ENCODE measurements around the gene CNDP1.

Gene CNDP1, protein sequence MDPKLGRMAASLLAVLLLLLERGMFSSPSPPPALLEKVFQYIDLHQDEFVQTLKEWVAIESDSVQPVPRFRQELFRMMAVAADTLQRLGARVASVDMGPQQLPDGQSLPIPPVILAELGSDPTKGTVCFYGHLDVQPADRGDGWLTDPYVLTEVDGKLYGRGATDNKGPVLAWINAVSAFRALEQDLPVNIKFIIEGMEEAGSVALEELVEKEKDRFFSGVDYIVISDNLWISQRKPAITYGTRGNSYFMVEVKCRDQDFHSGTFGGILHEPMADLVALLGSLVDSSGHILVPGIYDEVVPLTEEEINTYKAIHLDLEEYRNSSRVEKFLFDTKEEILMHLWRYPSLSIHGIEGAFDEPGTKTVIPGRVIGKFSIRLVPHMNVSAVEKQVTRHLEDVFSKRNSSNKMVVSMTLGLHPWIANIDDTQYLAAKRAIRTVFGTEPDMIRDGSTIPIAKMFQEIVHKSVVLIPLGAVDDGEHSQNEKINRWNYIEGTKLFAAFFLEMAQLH

DNA sequence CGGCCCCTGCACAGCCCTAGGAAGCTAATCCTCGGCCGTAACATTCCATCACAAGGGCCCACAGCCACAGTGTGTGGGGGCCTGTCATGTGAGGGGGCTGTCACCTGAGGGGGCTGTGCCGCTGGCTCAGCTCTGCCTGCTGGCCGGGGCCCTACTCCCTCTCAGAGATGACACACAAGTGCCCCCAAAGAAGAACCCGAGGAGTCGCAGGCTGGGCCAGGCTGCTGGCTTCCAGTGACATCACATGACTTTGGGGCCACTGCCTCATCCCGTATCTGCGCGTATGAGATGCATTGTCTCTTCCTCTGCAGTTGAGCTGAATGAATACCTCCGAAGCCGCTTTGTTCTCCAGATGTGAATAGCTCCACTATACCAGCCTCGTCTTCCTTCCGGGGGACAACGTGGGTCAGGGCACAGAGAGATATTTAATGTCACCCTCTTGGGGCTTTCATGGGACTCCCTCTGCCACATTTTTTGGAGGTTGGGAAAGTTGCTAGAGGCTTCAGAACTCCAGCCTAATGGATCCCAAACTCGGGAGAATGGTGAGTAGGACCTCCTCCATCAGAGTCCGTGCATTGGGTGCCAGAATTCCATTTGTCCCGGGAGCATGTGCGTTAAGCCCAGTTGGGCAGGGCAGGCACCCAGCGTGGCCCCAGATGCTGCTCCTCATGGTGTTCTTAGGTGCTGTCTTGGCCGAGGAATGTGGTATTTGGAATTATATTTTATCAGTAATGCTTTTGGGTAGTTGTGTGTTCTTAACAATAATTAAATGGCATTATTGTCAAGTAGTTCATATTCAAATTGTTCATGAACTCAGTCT is at the start of gene CNDP1:
CNDP1 (plus strand) TSS at position 351 of the 820 bp plus-strand sequence; CDS start at position 519, 168 bp downstream.
- Mint-ChIP-seq H3K27me3 (peaks cover 27% of the 10 kb centered on the region), H3K9me3 (no peaks in the 10 kb centered on the region), H3K36me3 (no peaks in the 10 kb centered on the region), H3K4me1 (no peaks in the 10 kb centered on the region), H3K27ac (no peak within 1 kb of the TSS), H3K4me3 (no peak within 1 kb of the TSS)
- no peak for DNase-seq
- CTCF ChIA-PET = interaction anchor here (0.6 kb wide), 1 partner anchor 193 kb away, joined by 3 read pairs; no protein-coding TSS in a partner anchor

DNA sequence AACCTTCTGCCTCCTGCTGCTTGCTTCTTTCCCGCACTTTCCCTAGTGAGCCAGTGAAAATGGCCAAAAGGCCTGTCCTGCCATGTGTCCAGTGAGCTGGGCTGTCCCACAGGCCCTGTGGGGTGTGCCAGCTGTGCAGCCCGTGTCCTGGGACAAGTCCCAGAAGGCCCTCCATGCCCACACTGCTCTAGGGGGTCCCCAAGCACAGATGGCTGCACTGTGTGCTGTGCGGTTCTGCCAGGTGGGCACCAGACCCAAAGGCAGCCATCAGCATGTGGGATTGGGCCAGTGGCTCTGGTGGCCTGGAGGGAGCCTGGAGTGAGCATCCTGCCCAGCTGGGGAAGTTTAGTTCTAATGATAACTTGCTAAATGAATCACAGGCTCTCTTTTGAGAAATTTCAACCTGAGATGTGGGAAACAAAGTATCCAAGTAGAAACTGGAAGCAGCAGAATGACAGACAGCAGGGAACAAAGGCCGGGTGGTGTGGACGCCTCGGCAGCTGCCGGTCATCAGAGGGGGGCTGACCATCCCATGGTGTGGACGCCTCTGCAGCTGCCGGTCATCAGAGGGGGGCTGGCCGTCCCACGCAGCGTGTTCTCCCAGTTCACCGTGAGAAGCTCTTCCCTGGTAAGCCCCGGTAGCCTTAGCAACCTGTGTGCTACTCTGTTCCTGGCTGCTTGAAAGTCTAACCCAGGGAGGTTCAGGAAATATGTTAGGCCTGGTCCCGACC is 48.0 kb upstream of the CNDP1 start:
- no peak overlapping the region for H3K27ac Mint-ChIP-seq

DNA sequence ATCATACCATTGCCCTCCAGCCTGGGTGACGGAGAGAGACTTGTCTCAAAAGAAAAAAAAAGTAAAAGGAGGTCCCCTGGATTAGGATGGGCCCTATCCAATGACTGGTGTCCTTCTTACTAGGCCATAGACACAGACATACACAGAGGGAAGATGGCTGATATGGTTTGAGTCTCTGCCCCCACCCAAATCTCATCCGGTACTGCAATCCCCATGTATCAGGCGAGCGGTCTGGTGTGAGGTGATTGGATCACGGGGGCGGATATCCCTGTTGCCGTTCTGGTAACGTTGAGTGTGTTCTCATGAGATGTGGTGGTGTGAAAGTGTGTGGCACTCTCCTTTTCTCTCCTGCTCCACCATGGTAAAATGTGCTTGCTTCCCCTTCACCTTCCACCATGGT is 45.9 kb upstream of the CNDP1 start:
- H3K27me3 Mint-ChIP-seq = peaks cover 34% of the 10 kb centered on the region
- H3K4me3 Mint-ChIP-seq = no peak overlapping the region

More for the DNA sequence above, 48.0 kb upstream of the CNDP1 start:
- H3K27me3 Mint-ChIP-seq = peaks cover 30% of the 10 kb centered on the region
- H3K4me1 Mint-ChIP-seq = peaks cover 17% of the 10 kb centered on the region
- no peak for DNase-seq
- H3K4me3 Mint-ChIP-seq = no peak overlapping the region
- no peaks in the 10 kb centered on the region for H3K36me3 Mint-ChIP-seq
- CTCF ChIA-PET = interaction anchor here (1.7 kb wide), 1 partner anchor 132 kb away, joined by 8 read pairs; no protein-coding TSS in a partner anchor
- H3K9me3 Mint-ChIP-seq = no peaks in the 10 kb centered on the region

DNA sequence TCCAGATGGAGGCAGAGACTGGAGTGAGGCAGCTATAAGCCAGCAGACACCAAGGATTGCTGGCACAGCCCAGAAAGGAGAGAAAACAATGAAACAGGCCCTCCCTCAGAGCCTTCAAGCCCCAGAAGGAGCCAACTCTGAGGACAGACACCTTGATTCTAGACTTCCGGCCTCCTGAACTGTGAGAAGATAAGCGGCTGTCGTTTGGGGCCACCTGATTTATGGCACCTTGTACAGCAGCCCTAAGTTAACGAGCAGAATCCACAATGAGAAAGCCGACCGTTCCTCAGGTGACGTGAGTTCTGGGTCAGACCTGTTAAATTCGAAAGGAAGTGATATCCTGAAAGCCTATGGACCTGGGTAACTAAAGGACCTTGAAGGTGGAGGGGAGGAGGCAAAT is 45.4 kb upstream of the CNDP1 start:
- Mint-ChIP-seq H3K4me3 (no peak overlapping the region), H3K36me3 (no peaks in the 10 kb centered on the region)
- CTCF ChIA-PET = no interaction called here

More for the DNA sequence above, 45.9 kb upstream of the CNDP1 start:
- H3K4me1 Mint-ChIP-seq = peaks cover 17% of the 10 kb centered on the region
- CTCF ChIA-PET = no interaction called here
- H3K27ac Mint-ChIP-seq = no peak overlapping the region
- peak; percentile 1 for DNase-seq
- H3K36me3 Mint-ChIP-seq = no peaks in the 10 kb centered on the region
- no peaks in the 10 kb centered on the region for H3K9me3 Mint-ChIP-seq

DNA sequence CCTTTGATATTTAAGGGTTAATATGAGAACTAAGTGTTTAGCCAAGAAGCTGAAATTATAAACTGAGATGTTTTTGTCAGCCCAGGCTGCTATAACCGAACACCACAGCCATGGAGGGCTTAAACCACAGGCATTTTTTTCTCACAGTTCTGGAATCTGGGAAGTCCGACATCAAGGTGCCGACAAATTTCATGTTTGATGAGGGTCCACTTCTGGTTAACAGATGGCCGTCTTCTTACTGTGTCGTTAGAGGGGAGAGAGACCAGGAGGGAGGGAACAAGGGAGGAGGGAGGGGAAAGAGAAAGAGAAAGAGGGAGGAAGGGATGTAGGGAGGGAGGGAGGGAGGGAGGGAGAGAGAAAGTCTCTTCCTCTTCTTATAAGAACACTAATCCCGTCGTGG is 44.6 kb upstream of the CNDP1 start:
- CTCF ChIA-PET = no interaction called here
- Mint-ChIP-seq H3K4me1 (peaks cover 19% of the 10 kb centered on the region), H3K4me3 (no peak overlapping the region), H3K27ac (no peak overlapping the region), H3K36me3 (no peaks in the 10 kb centered on the region), H3K27me3 (peaks cover 37% of the 10 kb centered on the region), H3K9me3 (no peaks in the 10 kb centered on the region)
- peak; percentile 1 for DNase-seq

More for the DNA sequence above, 45.4 kb upstream of the CNDP1 start:
- no peaks in the 10 kb centered on the region for H3K9me3 Mint-ChIP-seq
- DNase-seq = peak; percentile 5
- H3K27me3 Mint-ChIP-seq = peaks cover 39% of the 10 kb centered on the region
- H3K4me1 Mint-ChIP-seq = peaks cover 20% of the 10 kb centered on the region
- H3K27ac Mint-ChIP-seq = no peak overlapping the region

DNA sequence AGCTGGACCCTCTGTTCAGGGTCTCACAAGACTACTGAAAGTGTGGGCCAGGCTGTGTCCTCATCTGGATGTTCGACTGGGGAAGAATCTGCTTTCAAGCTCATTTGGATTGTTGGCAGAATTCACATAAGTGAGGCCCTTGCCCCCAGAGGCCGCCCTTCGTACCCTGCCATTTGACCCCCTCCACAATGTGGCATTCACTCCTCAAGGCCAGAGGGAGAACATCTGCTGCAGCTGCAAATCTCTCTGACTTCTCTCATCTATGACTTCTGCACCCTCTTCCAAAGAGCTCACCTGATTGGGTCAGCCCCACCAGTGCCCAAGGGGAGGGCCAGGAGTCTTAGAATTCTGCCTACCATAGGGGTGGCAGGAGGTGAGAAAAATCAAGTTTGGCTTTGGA is 42.0 kb upstream of the CNDP1 start:
- DNase-seq = peak; percentile 11
- peaks cover 6% of the 10 kb centered on the region for H3K36me3 Mint-ChIP-seq
- peaks cover 36% of the 10 kb centered on the region for H3K27me3 Mint-ChIP-seq
- no peaks in the 10 kb centered on the region for H3K9me3 Mint-ChIP-seq
- CTCF ChIA-PET = interaction anchor here (0.6 to 6.6 kb wide), 8 partner anchors 15 to 295 kb away, joined by 3 to 173 read pairs (median 4); no protein-coding TSS in a partner anchor
- H3K27ac Mint-ChIP-seq = no peak overlapping the region
- H3K4me1 Mint-ChIP-seq = peaks cover 19% of the 10 kb centered on the region
- no peak overlapping the region for H3K4me3 Mint-ChIP-seq

DNA sequence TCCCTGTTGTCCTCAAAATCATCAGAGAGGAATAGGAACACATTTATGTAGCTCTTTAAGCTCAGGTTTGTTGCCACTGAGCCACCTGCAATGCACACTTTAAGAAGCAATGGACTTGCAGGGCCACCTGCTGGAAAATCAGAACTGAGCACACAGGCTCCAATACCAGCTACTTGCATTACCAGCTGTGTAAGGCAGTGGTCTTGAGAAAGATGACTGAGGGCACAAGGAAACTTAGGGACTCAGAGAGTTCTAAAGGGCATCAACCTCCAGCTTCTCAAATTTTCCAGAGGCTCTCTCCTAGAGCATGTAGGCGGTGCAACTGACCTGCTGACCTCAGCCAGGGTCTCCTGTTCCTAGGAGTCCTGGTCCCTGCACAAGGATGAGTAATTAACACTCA is 40.6 kb upstream of the CNDP1 start:
- H3K27me3 Mint-ChIP-seq = peaks cover 29% of the 10 kb centered on the region
- no peaks in the 10 kb centered on the region for H3K9me3 Mint-ChIP-seq
- CTCF ChIA-PET = interaction anchor here (0.6 to 6.6 kb wide), 23 partner anchors 9 to 411 kb away, joined by 3 to 173 read pairs (median 5); partner anchors contain the start of gene DIPK1C
- peak; percentile 82 for DNase-seq
- peaks cover 33% of the 10 kb centered on the region for H3K4me1 Mint-ChIP-seq
- no peak overlapping the region for H3K4me3 Mint-ChIP-seq
- H3K36me3 Mint-ChIP-seq = peaks cover 11% of the 10 kb centered on the region
- H3K27ac Mint-ChIP-seq = no peak overlapping the region

DNA sequence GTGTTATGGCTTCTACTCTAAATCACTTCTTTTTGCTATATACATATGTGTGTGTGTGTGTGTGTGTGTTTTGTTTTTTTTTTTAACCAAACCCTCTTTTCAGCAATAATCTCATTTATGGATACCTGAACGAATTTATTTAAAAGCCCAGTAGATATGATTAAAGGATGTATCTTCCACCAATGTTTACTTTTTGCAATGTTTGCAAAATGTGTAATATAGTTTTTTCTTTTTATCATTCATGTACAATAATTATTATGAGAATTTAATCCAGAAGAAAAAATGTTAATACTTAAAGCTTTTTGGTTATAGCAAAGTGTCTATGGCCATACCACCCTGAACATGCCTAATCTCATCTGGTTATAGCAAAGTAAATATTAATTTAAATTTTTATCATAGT is 39.8 kb upstream of the CNDP1 start:
- no peak for DNase-seq
- Mint-ChIP-seq H3K4me1 (peaks cover 41% of the 10 kb centered on the region), H3K4me3 (peak overlapping the region; percentile 32), H3K36me3 (peaks cover 11% of the 10 kb centered on the region), H3K9me3 (no peaks in the 10 kb centered on the region), H3K27me3 (peaks cover 23% of the 10 kb centered on the region), H3K27ac (no peak overlapping the region)
- CTCF ChIA-PET = interaction anchor here (1.5 to 6.6 kb wide), 4 partner anchors 21 to 152 kb away, joined by 4 to 173 read pairs (median 30); no protein-coding TSS in a partner anchor

DNA sequence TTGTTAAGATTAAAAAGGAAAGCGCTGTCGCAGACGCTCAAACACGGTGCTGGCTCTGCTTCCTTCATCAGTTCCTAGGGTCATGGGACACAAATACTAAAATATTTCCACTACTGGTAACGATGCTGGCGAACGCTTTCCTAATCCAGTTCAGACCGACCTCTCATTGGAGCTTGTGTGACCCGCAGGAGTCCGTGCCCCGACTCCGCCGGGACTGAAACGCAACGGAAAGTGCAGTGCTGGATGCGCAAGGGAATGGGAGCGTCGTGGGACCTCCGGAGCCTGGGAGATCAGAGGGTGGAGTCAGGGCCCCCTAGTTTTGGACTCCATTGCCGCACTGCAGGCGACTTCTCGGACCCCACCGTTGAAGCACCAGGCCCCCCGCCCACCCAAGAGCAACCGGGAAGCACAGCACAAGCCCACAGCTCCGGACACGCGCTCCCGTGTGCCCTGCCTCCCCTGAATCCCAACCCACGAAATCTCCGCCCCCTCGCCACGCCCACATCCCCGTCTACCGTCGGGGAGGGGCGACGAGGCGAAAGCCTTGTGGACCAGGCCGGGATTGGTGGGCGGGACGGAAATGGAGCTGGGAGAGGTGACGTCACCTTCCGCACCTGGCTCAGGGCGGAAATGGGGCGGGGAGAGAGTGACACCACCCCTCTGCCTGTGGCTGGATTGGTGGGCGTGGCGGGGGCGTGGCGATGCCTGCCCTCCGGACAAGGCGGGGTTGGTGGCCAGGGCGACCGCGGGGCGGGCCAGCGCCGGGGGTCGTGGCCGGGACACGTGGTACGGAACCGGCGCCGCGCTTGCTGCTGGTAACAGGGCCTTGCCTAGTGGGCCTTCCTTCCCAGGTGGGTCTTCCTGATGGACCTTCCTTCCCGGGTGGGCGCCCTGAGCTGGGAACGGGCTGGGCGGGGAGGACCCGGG is 38.5 kb upstream of the CNDP1 start, which contains the start of gene CNDP2:
CNDP2 (plus strand) TSS at position 783 of the 927 bp plus-strand sequence. CDS start 3,611 bp downstream, outside the sequence.
- H3K36me3 Mint-ChIP-seq = peaks cover 18% of the 10 kb centered on the region
- H3K4me1 Mint-ChIP-seq = peaks cover 53% of the 10 kb centered on the region
- peaks cover 23% of the 10 kb centered on the region for H3K27me3 Mint-ChIP-seq
- no peaks in the 10 kb centered on the region for H3K9me3 Mint-ChIP-seq
- DNase-seq = peak; percentile 100
- CTCF ChIA-PET = interaction anchor here (0.9 to 6.6 kb wide), 6 partner anchors 56 to 432 kb away, joined by 3 to 173 read pairs (median 4); no protein-coding TSS in a partner anchor
- peak within 1 kb of the TSS; percentile 95 for H3K27ac Mint-ChIP-seq
- H3K4me3 Mint-ChIP-seq = peak within 1 kb of the TSS; percentile 82

DNA sequence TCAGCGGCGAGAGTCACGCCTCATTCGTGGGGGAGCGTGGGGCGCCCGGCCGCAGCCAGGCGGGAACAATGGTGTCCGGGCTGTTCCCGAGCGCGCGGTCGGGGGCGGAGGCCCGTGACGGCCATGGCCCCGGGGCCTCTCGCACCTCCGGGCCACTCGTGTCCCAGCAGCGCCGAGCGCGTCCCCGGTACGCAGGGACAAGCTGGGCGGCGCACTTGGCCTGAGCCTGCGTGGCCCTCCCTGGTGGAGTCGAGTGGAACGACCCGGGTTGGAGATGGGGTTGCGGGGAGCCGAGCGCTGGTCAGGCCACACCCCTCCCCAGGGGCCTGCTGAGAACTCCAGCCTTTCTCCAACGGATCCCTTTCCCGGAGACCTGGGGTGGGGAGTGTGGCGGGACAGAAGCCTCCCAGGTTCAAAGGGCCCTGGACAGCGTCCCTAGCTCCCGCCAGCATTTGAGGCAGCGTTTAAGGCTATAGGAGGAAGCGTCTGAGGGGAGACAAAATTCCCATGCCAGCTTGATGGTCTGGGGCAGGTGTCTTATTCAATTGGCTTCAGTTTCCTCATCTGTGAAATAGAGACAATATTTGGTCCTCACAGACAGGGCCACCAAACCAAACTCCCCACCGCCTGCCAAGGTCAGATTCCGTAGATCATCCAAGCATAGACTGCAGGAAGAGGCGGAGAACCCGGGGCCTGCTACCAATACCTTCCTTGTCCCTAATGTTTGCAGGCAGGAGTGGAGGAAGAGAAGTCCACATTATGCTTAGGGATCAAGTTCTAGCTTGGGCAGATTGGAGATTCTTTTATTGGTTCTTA is 37.6 kb upstream of the CNDP1 start:
- Mint-ChIP-seq H3K9me3 (no peaks in the 10 kb centered on the region), H3K27me3 (peaks cover 22% of the 10 kb centered on the region), H3K27ac (peak overlapping the region; percentile 95), H3K4me3 (peak overlapping the region; percentile 82), H3K36me3 (peaks cover 26% of the 10 kb centered on the region), H3K4me1 (peaks cover 61% of the 10 kb centered on the region)
- DNase-seq = peak; percentile 60
- CTCF ChIA-PET = interaction anchor here (0.9 to 6.6 kb wide), 6 partner anchors 55 to 433 kb away, joined by 3 to 173 read pairs (median 4); no protein-coding TSS in a partner anchor

DNA sequence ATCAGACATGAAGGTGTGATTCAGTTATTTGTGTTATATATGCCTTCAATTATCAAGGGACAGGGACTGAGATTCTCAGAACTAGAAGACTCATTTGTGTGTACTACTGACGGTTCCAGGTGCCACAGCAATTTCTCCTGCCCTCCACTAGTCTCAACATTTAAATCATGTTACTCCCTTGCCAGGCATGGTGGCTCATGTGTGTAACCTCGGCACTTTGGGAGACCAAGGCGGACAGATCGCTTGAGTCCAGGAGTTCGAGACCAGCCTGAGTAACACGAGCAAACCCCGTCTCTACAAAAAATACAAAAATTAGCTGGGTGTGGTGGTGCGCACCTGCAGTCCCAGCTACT is 37.0 kb upstream of the CNDP1 start:
- DNase-seq = peak; percentile 24
- Mint-ChIP-seq H3K27ac (peak overlapping the region; percentile 95), H3K4me3 (peak overlapping the region; percentile 82), H3K9me3 (no peaks in the 10 kb centered on the region), H3K4me1 (peaks cover 65% of the 10 kb centered on the region), H3K36me3 (peaks cover 30% of the 10 kb centered on the region), H3K27me3 (peaks cover 17% of the 10 kb centered on the region)
- CTCF ChIA-PET = interaction anchor here (6.6 kb wide), 1 partner anchor 142 kb away, joined by 173 read pairs; no protein-coding TSS in a partner anchor

DNA sequence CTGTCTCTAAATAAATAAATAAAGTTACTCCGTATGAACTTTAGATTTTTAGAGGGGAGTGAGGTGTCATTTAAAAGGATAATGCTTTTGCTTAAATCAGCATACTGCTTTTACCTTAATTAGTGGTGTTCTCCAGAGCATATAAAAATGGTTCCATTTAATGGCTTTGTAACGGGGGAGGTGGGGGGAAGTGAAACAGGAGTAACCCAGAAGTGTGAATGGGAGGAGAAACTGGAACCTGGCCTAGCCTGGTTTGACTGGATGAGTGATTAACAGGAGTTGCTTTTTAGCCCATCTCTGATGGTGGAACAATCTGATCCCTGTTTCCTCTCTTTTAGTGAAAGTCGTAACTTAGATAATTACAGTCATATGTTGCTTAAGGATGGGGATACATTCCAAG is 36.5 kb upstream of the CNDP1 start:
- Mint-ChIP-seq H3K36me3 (peaks cover 34% of the 10 kb centered on the region), H3K27ac (peak overlapping the region; percentile 95), H3K4me3 (peak overlapping the region; percentile 82), H3K9me3 (no peaks in the 10 kb centered on the region), H3K27me3 (peaks cover 15% of the 10 kb centered on the region), H3K4me1 (peaks cover 68% of the 10 kb centered on the region)
- no peak for DNase-seq
- CTCF ChIA-PET = interaction anchor here (1.6 kb wide), 1 partner anchor 144 kb away, joined by 3 read pairs; no protein-coding TSS in a partner anchor
